HG03066 (cell line): ENCODE data around the gene PTGR3.
A peak's percentile ranks its signal among the peaks of the same experiment; 100 is the strongest.

Experiments used
- ATAC-seq: cut with Tn5 transposase; IDR thresholded peaks from one replicate; pipeline ENCODE4 v1.9.1; 2021; ENCODE audit warnings: low read depth; ENCODE audit not compliant: unreplicated experiment

The PTGR3 gene

GRCh38 chr18:75172299-75173124 is 36.4 kb downstream of the PTGR3 start:
- ATAC-seq, result peak; percentile 7

- ATAC-seq, result no peak
Observed at GRCh38 chr18:75170916-75171315, 38.0 kb downstream of the PTGR3 start.

- ATAC-seq, result no peak
Observed at GRCh38 chr18:75170022-75170789, 38.7 kb downstream of the PTGR3 start.

GRCh38 chr18:75169411-75169810 is 39.5 kb downstream of the PTGR3 start:
- ATAC-seq, result no peak

GRCh38 chr18:75168619-75169018 is 40.3 kb downstream of the PTGR3 start:
- ATAC-seq, result no peak

- no peak for ATAC-seq
Observed at GRCh38 chr18:75167759-75168618, 41.0 kb downstream of the PTGR3 start.

GRCh38 chr18:75167137-75167536 is 41.8 kb downstream of the PTGR3 start:
- no peak for ATAC-seq

- ATAC-seq, result no peak
Observed at GRCh38 chr18:75165926-75166325, 43.0 kb downstream of the PTGR3 start.

- ATAC-seq, result no peak
Observed at GRCh38 chr18:75164479-75164878, 44.5 kb downstream of the PTGR3 start.

- no peak for ATAC-seq
Observed at GRCh38 chr18:75163736-75164135, 45.2 kb downstream of the PTGR3 start.

GRCh38 chr18:75162978-75163377 is 46.0 kb downstream of the PTGR3 start:
- ATAC-seq, result no peak

GRCh38 chr18:75162467-75162866 is 46.5 kb downstream of the PTGR3 start:
- no peak for ATAC-seq

GRCh38 chr18:75161256-75162028 is 47.5 kb downstream of the PTGR3 start:
- no peak for ATAC-seq

GRCh38 chr18:75160364-75160763 is 48.6 kb downstream of the PTGR3 start:
- no peak for ATAC-seq

GRCh38 chr18:75159646-75160356 is 49.1 kb downstream of the PTGR3 start:
- no peak for ATAC-seq

GRCh38 chr18:75159238-75159518 is 49.8 kb downstream of the PTGR3 start:
- no peak for ATAC-seq
